Nephron (organoid): ENCODE data around the gene CYTH4.

ENCODE experiments used
- H3K27ac Mint-ChIP-seq, 3 experiments: 2 replicates each; pipeline ENCODE4 v1.8.0; 2020; ENCODE audit warnings: mixed read lengths in 3 of 3, mild to moderate bottlenecking in 2 of 3, moderate library complexity in 1 of 3
- H3K27me3 Mint-ChIP-seq: 2 replicates; pipeline ENCODE4 v1.8.0; 2021; ENCODE audit warnings: low read depth, mild to moderate bottlenecking, moderate library complexity, mixed read lengths
- H3K36me3 Mint-ChIP-seq: 2 replicates; pipeline ENCODE4 v1.8.0; 2020; ENCODE audit warnings: low read depth, mixed read lengths
- H3K4me1 Mint-ChIP-seq: 2 replicates; pipeline ENCODE4 v1.8.0; 2020; ENCODE audit warnings: mixed read lengths
- H3K4me3 Mint-ChIP-seq, 3 experiments: 2 replicates each; pipeline ENCODE4 v1.8.0; 2020; ENCODE audit warnings: mild to moderate bottlenecking in 3 of 3, mixed read lengths in 3 of 3, moderate library complexity in 2 of 3
- H3K9me3 Mint-ChIP-seq: 2 replicates; pipeline ENCODE4 v1.8.0; 2020; ENCODE audit warnings: mixed read lengths
- TF ChIP-seq, protein P1 (sequence below), 3 experiments: fragments of 200-600 bp; sonication (generic); IDR thresholded peaks; one replicate each; pipeline ENCODE4 v1.5.0; 2021; ENCODE audit warnings: antibody characterized with exemption in 3 of 3; ENCODE audit not compliant: unreplicated experiment in 3 of 3

CYTH4 gene

DNA sequence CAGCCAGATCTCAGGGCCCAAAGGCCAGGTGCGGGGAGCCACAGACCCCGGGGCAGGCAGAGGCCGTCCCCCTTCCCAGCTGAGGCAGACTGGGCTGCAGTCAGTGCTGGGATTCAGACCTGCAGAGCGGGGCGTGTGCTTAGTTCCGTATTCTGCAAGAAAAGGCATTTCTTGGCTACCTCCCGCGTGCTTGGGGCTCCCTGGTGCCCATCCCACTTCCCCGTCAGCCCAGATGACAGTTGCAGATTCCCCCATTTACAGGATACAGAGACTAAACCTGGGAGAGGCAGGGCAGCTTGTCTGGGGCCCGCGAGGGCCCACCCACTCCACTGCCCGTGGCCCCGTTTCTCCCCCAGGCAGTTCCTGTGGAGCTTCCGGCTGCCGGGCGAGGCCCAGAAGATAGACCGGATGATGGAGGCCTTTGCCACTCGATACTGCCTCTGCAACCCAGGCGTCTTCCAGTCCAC lies 18.3 kb downstream of the CYTH4 start:
- H3K9me3 Mint-ChIP-seq: no peaks in the 10 kb centered on the region
- H3K4me3 Mint-ChIP-seq: no peak overlapping the region
- TF ChIP-seq, protein P1, sequence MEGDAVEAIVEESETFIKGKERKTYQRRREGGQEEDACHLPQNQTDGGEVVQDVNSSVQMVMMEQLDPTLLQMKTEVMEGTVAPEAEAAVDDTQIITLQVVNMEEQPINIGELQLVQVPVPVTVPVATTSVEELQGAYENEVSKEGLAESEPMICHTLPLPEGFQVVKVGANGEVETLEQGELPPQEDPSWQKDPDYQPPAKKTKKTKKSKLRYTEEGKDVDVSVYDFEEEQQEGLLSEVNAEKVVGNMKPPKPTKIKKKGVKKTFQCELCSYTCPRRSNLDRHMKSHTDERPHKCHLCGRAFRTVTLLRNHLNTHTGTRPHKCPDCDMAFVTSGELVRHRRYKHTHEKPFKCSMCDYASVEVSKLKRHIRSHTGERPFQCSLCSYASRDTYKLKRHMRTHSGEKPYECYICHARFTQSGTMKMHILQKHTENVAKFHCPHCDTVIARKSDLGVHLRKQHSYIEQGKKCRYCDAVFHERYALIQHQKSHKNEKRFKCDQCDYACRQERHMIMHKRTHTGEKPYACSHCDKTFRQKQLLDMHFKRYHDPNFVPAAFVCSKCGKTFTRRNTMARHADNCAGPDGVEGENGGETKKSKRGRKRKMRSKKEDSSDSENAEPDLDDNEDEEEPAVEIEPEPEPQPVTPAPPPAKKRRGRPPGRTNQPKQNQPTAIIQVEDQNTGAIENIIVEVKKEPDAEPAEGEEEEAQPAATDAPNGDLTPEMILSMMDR (IDR thresholded peaks at IDR 0.05; ENCODE audit: unreplicated experiment in 3 of 3): no peak
- peaks cover 9% of the 10 kb centered on the region for H3K27me3 Mint-ChIP-seq
- H3K4me1 Mint-ChIP-seq: peaks cover 15% of the 10 kb centered on the region
- H3K27ac Mint-ChIP-seq: no peak overlapping the region
- H3K36me3 Mint-ChIP-seq: no peaks in the 10 kb centered on the region

DNA sequence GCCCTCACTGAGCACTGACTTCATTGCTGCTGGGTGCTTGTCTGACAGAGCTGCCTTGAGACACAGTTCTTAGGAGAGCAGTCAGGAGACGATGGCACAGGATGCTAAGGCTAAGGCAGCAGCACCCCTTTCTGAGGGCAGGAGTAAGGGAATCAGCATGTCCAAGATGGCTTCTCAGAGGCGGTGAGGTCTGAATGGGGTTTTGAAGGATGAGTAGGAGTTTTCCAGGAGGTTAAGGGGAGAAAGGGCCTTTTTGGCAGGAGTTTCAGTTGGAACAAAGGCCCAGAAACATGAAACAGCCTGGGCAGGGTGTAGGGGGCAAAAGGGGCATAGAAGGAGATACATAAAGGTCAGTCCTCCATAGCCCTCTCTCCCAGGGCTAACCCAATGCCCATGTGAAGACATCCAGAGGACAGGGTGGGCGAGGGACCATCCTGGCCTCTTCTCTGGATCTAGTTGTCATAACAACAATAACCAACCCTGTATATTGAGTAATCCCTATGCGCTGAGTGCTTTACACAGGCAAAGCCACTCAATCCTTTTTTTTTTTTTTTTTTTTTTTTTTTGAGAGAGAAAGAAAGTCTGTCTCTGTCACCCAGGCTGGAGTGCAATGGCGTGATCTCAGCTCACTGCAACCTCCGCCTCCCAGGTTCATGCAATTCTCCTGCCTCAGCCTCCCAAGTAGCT lies 19.0 kb downstream of the CYTH4 start:
- H3K36me3 Mint-ChIP-seq: no peaks in the 10 kb centered on the region
- H3K27me3 Mint-ChIP-seq: peaks cover 9% of the 10 kb centered on the region
- H3K27ac Mint-ChIP-seq: peak overlapping the region in 1 of 3 experiments; percentile 20
- H3K4me3 Mint-ChIP-seq: no peak overlapping the region
- TF ChIP-seq, protein P1 (IDR thresholded peaks at IDR 0.05; ENCODE audit: unreplicated experiment in 3 of 3): no peak
- H3K9me3 Mint-ChIP-seq: no peaks in the 10 kb centered on the region
- H3K4me1 Mint-ChIP-seq: peaks cover 15% of the 10 kb centered on the region

DNA sequence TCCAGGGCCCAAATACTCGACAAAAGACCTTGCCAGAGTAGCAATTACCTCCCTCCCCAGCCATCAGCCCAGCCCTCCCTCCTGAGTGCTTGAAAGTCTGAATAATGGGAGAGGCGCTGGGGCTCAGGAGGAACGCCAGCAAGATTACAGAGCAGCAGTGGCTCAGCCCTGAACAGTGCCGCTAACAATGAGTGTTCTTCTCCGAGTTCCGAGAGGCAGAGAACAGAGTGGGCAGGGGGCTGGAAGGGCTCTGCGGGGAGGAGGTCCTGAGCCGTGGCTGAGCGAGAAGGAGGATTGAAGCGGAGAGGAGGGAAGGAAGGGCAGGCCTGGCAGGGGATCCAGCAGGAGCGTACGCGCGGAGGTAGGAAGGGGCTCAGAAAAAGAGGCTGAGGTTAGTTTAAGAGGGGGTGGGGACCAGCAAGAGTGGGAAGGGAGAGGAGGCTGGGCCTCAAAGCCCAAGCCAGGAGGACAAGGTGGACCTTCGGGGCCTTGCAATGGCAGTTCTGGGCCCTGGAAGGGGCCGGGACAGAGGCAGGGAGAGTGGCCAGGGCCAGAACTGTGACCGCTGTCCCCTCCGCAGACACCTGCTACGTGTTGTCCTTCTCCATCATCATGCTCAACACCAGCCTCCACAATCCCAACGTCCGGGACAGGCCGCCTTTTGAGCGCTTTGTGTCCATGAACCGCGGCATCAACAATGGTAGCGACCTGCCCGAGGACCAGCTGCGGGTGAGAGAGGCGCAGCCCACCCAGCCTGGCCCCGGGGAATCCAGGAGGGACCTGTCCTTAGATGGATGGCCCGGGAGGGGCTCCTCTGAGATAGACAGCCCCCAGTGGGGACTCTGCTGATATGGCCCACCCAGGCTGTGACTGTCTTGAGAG lies 20.6 kb downstream of the CYTH4 start:
- Mint-ChIP-seq H3K4me3 (no peak overlapping the region), H3K4me1 (peaks cover 30% of the 10 kb centered on the region), H3K27me3 (peaks cover 9% of the 10 kb centered on the region), H3K36me3 (no peaks in the 10 kb centered on the region), H3K9me3 (no peaks in the 10 kb centered on the region), H3K27ac (peak overlapping the region in 2 of 3 experiments; percentile 18 to 61)
- TF ChIP-seq, protein P1 (IDR thresholded peaks at IDR 0.05; ENCODE audit: unreplicated experiment in 3 of 3): no peak

DNA sequence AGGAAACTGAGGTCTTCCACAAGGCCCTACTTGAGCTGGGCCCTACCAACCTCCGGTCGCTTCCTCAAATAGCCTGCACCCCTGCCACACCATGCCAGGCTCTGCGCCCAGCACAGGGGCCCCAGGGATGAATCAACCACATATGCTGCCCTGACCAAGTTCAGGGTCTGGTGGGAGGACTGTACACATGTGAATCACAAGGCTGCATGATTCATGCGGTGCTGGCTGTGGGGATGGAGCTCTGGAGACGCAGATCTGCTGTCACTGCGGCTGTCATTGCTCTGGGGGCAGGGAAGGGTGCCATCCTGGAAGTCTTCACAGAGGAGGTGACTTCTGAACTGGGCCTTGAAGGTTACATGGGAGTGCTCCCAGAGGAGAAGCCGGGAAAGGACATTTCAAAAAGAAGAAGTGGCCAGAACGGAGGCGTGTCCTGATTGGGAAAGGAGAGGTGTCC lies 21.5 kb downstream of the CYTH4 start:
- Mint-ChIP-seq H3K27me3 (peaks cover 14% of the 10 kb centered on the region), H3K9me3 (no peaks in the 10 kb centered on the region), H3K27ac (peak overlapping the region in 2 of 3 experiments; percentile 14 to 31), H3K36me3 (no peaks in the 10 kb centered on the region), H3K4me1 (peaks cover 37% of the 10 kb centered on the region), H3K4me3 (no peak overlapping the region)
- TF ChIP-seq, protein P1 (IDR thresholded peaks at IDR 0.05; ENCODE audit: unreplicated experiment in 3 of 3): no peak

DNA sequence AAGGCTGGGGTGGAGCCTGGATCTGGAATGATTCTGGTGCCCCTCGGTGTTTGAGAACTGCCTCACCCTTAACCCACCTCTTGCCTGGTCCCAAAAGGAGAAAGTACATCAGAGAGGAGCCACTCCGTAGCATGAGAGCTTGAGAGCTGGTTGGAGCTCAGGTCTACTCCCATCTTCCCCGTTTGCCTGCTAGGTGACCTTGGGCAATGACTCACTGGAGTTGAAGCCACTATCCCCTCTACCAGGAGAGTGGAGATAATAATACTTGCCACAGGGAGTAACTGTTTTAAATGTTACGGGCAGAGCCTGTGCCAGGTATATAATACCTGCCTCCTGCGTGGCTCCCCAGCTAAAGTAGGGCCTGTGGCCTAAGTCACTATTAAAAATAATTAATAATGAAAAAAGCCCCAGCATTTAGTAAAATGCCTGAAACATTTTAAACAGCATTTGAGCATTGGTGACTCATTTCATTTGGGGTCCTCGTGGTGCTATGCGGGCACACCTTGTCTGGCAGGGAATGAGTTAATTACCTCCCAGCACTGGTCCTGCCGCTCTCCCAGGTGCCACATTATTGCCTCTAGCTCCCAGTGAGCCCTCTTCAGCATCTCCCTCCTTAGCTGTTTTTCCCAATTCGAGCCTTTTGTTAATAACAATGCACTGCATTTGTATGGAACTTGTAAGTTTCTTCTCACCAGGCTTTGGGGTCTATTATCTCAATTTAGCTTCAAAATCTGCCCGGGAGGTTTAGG lies 22.5 kb downstream of the CYTH4 start:
- Mint-ChIP-seq H3K36me3 (no peaks in the 10 kb centered on the region), H3K27ac (peak overlapping the region in 2 of 3 experiments; percentile 6 to 44), H3K4me1 (peaks cover 43% of the 10 kb centered on the region), H3K4me3 (no peak overlapping the region), H3K27me3 (peaks cover 14% of the 10 kb centered on the region), H3K9me3 (no peaks in the 10 kb centered on the region)
- TF ChIP-seq, protein P1 (IDR thresholded peaks at IDR 0.05; ENCODE audit: unreplicated experiment in 3 of 3): no peak
